ENCODE measurements around the gene SLC2A13. TPM values are rescaled to one million over a fixed set of nuclear protein-coding genes. Genes with fewer than 3 reads are reported as not detected.
A peak's percentile ranks its signal among the peaks of the same experiment; 100 is the strongest.

Gene SLC2A13
- total and polyA plus RNA-seq, 4 donors = 21.1 to 85.5 (median 28.6) TPM

DNA sequence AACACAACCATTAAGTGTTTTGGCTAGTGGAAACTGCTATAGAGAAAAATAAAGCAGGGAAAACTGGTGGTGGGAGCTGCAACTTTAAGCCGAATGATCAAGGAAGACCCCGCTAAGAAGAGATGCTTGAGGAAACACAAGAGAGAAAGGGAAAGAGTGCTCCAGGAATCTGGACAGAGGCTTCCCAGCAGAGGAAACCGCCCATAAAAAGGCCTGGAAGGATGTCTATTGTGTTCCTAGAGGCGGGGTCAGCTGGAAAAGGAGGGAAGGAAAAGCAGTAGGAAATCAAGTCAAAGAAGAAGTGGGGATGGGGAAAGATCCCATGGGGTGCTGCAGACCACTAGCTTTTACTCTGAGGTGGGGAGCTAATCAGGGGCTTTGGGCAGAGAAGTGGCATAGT is 12.4 kb downstream of the SLC2A13 start:
- Histone ChIP-seq H3K27ac (ENCODE audit: low read depth, low read length) (no peak overlapping the region), H3K4me3 (ENCODE audit: low read depth, low read length) (no peak overlapping the region), H3K27me3 (ENCODE audit: control insufficient read depth, insufficient read depth, low read length) (no peaks in the 10 kb centered on the region), H3K36me3 (ENCODE audit: control insufficient read depth, insufficient read depth, low read length) (no peaks in the 10 kb centered on the region), H3K4me1 (ENCODE audit: control insufficient read depth, insufficient read depth, low read length) (no peaks in the 10 kb centered on the region), H3K9me3 (ENCODE audit: control insufficient read depth, insufficient read depth, low read length) (no peaks in the 10 kb centered on the region)
- no peak for DNase-seq (ENCODE audit: low read depth in 4 of 6, low spot score in 6 of 6)
- WGBS (ENCODE audit: insufficient coverage) = 93% methylated on average over 4 of the region's 4 CpGs

DNA sequence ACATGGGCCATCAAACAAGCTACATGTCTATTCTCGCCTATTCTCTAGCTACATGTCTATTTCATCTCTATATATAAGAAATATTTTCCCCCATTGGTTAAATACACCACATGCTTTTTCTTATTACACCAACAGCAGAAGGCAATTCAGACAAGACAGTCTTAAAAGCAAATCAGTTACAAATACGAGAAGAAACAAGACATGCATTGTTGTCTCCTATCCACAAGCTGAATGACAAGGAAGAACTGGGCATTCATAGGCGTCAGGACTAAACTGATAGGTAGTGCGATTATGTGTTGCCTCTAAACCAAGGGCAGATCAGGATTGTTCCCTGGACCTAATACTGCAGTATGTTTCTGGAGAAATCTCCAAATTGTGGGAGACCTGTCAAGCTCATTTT is 19.4 kb downstream of the SLC2A13 start:
- Histone ChIP-seq H3K27me3 (ENCODE audit: control insufficient read depth, insufficient read depth, low read length) (no peaks in the 10 kb centered on the region), H3K36me3 (ENCODE audit: control insufficient read depth, insufficient read depth, low read length) (peaks cover 4% of the 10 kb centered on the region), H3K4me1 (ENCODE audit: control insufficient read depth, insufficient read depth, low read length) (no peaks in the 10 kb centered on the region), H3K27ac (ENCODE audit: low read depth, low read length) (no peak overlapping the region), H3K9me3 (ENCODE audit: control insufficient read depth, insufficient read depth, low read length) (no peaks in the 10 kb centered on the region), H3K4me3 (ENCODE audit: low read depth, low read length) (no peak overlapping the region)
- DNase-seq (ENCODE audit: low read depth in 4 of 6, low spot score in 6 of 6) = peak in 1 of 6 donors; percentile 3
- WGBS (ENCODE audit: insufficient coverage) = 72% methylated on average over 3 of the region's 4 CpGs

DNA sequence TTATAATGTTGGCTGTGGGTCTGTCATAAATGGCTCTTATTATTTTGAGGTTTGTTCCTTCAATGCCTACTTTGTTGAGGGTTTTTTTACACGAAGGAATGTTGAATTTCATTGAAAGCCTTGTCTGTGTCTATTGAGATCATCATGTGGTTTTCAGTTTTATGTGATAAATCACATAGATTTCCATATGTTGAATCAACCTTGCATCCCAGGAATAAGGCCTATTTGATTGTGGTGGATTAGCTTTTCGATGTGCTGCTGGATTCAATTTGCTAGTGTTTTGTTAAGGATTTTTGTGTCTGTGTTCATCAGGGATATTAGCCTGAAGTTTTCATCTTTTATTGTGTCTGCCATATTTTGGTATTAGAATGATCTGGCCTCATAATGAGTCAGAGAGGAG is 27.6 kb downstream of the SLC2A13 start:
- DNase-seq (ENCODE audit: low read depth in 4 of 6, low spot score in 6 of 6) = no peak
- WGBS (ENCODE audit: insufficient coverage) = no CpG with 5 or more reads among the region's 2 CpGs
- H3K4me3 ChIP-seq (ENCODE audit: low read depth, low read length) = no peak overlapping the region
- H3K27ac ChIP-seq (ENCODE audit: low read depth, low read length) = no peak overlapping the region
- H3K9me3 ChIP-seq (ENCODE audit: control insufficient read depth, insufficient read depth, low read length) = peaks cover 7% of the 10 kb centered on the region
- H3K36me3 ChIP-seq (ENCODE audit: control insufficient read depth, insufficient read depth, low read length) = peaks cover 4% of the 10 kb centered on the region
- H3K27me3 ChIP-seq (ENCODE audit: control insufficient read depth, insufficient read depth, low read length) = no peaks in the 10 kb centered on the region
- H3K4me1 ChIP-seq (ENCODE audit: control insufficient read depth, insufficient read depth, low read length) = no peaks in the 10 kb centered on the region

DNA sequence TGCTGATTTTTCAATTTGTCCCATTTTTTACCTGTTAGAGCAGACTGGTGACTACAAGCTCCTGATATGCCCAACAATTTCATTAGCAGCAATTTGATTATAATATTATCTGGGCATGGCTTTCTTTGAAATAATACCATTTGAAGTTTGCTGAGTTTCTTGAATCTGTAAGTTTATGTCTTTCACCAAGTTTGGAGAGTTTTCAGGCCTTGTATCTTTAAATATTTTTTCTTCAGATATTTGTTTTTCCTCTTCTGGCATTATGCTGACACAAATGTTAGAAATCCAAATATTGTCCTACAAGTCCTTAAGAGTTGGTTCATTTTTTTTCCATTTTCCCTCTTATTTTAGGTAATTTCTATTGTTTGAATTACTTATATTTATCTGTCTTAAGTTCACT is 30.4 kb downstream of the SLC2A13 start:
- Histone ChIP-seq H3K4me1 (ENCODE audit: control insufficient read depth, insufficient read depth, low read length) (no peaks in the 10 kb centered on the region), H3K9me3 (ENCODE audit: control insufficient read depth, insufficient read depth, low read length) (peaks cover 7% of the 10 kb centered on the region), H3K4me3 (ENCODE audit: low read depth, low read length) (no peak overlapping the region), H3K27ac (ENCODE audit: low read depth, low read length) (no peak overlapping the region), H3K36me3 (ENCODE audit: control insufficient read depth, insufficient read depth, low read length) (no peaks in the 10 kb centered on the region), H3K27me3 (ENCODE audit: control insufficient read depth, insufficient read depth, low read length) (no peaks in the 10 kb centered on the region)
- DNase-seq (ENCODE audit: low read depth in 4 of 6, low spot score in 6 of 6) = no peak

DNA sequence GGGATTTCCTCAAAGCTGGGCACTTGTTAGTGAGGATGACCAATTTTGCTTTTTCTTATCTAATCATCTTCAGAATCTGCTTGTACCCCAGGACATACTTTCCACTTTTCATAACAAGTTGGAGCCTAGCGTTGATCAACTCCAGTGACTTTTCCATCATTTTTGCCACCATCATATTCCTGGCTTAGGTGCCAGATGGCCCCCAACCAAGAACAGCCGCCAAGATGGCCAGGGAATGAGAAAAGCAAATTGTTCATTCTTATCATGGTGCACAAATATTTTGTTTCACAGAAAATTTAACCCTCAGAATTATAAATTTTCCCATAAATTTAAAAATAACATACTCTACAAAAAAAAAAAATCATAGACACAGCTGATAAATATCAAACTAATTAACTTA is 37.5 kb downstream of the SLC2A13 start:
- Histone ChIP-seq H3K36me3 (ENCODE audit: control insufficient read depth, insufficient read depth, low read length) (no peaks in the 10 kb centered on the region), H3K4me3 (ENCODE audit: low read depth, low read length) (no peak overlapping the region), H3K27ac (ENCODE audit: low read depth, low read length) (no peak overlapping the region), H3K4me1 (ENCODE audit: control insufficient read depth, insufficient read depth, low read length) (no peaks in the 10 kb centered on the region), H3K9me3 (ENCODE audit: control insufficient read depth, insufficient read depth, low read length) (no peaks in the 10 kb centered on the region), H3K27me3 (ENCODE audit: control insufficient read depth, insufficient read depth, low read length) (no peaks in the 10 kb centered on the region)
- DNase-seq (ENCODE audit: low read depth in 4 of 6, low spot score in 6 of 6) = no peak
- WGBS (ENCODE audit: insufficient coverage) = 100% methylated on average over 1 of the region's 2 CpGs

DNA sequence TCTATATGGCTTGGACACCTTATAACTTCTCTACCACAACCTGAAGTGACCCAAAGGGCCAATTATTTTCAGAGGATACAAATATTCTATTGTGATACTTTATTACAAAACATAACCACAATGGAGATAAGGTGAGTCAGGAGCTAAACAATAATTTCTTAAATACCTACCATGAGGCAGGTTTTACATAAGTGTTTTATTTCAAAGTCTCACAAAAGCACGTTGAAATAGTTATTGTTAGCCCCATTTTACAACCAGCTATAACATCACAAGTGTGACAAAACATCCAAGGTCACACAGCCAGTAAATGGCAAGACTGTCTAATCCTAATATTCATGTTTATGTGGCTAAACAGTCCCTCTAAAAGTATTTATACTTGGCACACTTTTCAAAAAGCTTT is 40.2 kb downstream of the SLC2A13 start:
- H3K4me1 ChIP-seq (ENCODE audit: control insufficient read depth, insufficient read depth, low read length) = no peaks in the 10 kb centered on the region
- no CpG with 5 or more reads among the region's 1 CpG for WGBS (ENCODE audit: insufficient coverage)

DNA sequence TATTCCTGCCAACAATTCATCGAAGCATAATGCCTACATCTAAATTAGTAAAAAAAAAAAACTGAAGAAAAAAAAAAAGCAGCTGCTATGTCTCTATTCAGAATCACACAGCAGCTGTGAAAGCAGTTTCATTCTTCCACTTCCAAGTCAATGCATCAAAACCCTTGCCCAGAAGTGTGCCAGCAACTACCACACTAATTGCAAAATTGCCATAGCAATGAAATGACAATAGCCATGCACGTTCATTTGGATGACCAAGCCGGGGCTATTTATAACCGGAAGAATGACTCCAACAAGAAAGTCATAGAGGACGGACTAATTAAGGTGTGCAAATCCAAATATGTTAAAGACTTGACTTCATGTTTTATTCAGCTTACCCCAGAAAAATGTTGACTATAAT is 42.5 kb downstream of the SLC2A13 start:
- H3K4me1 ChIP-seq (ENCODE audit: control insufficient read depth, insufficient read depth, low read length) = peaks cover 3% of the 10 kb centered on the region
- no peaks in the 10 kb centered on the region for H3K36me3 ChIP-seq (ENCODE audit: control insufficient read depth, insufficient read depth, low read length)
- H3K27me3 ChIP-seq (ENCODE audit: control insufficient read depth, insufficient read depth, low read length) = no peaks in the 10 kb centered on the region
- H3K9me3 ChIP-seq (ENCODE audit: control insufficient read depth, insufficient read depth, low read length) = no peaks in the 10 kb centered on the region
- no CpG with 5 or more reads among the region's 5 CpGs for WGBS (ENCODE audit: insufficient coverage)
- peak in 2 of 6 donors; percentile 63 to 80 for DNase-seq (ENCODE audit: low read depth in 4 of 6, low spot score in 6 of 6)
- H3K4me3 ChIP-seq (ENCODE audit: low read depth, low read length) = no peak overlapping the region
- H3K27ac ChIP-seq (ENCODE audit: low read depth, low read length) = no peak overlapping the region

More for the DNA sequence above, 40.2 kb downstream of the SLC2A13 start:
- DNase-seq (ENCODE audit: low read depth in 4 of 6, low spot score in 6 of 6) = no peak
- H3K4me3 ChIP-seq (ENCODE audit: low read depth, low read length) = no peak overlapping the region
- no peaks in the 10 kb centered on the region for H3K27me3 ChIP-seq (ENCODE audit: control insufficient read depth, insufficient read depth, low read length)
- H3K27ac ChIP-seq (ENCODE audit: low read depth, low read length) = no peak overlapping the region
- H3K36me3 ChIP-seq (ENCODE audit: control insufficient read depth, insufficient read depth, low read length) = no peaks in the 10 kb centered on the region
- H3K9me3 ChIP-seq (ENCODE audit: control insufficient read depth, insufficient read depth, low read length) = no peaks in the 10 kb centered on the region

DNA sequence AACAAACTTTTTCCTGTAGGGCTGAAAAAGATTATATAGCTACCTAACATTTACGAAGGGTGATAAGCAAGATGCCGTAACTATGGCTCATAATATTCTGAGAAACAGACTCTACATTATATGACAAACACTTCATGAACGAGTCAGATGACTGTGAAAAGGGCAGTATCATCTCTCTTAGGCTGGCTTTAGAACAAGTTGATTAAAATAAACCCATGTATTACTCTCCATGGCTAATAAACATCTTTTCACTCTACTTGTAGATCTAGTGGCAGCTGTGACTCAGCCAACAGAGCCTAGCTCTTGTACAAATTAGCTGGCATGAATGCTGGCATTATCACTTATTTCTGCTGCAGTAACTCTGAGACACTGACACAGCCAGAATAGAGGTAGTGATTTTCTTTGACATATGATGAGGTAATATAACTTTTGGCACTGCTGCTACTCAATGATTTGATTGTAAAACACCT is 47.1 kb downstream of the SLC2A13 start:
- Histone ChIP-seq H3K36me3 (ENCODE audit: control insufficient read depth, insufficient read depth, low read length) (no peaks in the 10 kb centered on the region), H3K27ac (ENCODE audit: low read depth, low read length) (no peak overlapping the region), H3K9me3 (ENCODE audit: control insufficient read depth, insufficient read depth, low read length) (no peaks in the 10 kb centered on the region), H3K27me3 (ENCODE audit: control insufficient read depth, insufficient read depth, low read length) (no peaks in the 10 kb centered on the region), H3K4me1 (ENCODE audit: control insufficient read depth, insufficient read depth, low read length) (peaks cover 3% of the 10 kb centered on the region), H3K4me3 (ENCODE audit: low read depth, low read length) (no peak overlapping the region)
- peak in 3 of 6 donors; percentile 14 to 60 (median 53) for DNase-seq (ENCODE audit: low read depth in 4 of 6, low spot score in 6 of 6)
- WGBS (ENCODE audit: insufficient coverage) = no CpG with 5 or more reads among the region's 3 CpGs

DNA sequence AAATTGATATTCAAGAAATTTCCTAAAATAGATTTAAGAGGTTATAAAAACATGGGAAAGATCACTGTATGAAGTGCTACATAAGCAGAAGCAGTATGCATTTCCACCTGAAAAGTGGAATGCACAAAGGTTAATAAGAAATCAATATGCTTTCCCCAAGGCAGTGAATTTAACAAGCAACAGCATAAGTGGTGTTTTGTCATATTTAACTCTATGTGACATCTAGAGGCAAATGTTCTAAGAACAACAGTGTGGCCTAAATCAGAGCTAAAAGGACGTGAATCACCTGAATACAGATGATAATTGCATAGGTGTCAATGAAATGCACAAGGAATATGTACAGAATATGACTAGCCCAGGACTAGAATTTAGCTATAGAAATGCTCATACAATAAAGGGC is 49.5 kb downstream of the SLC2A13 start:
- Histone ChIP-seq H3K9me3 (ENCODE audit: control insufficient read depth, insufficient read depth, low read length) (no peaks in the 10 kb centered on the region), H3K27ac (ENCODE audit: low read depth, low read length) (no peak overlapping the region), H3K4me3 (ENCODE audit: low read depth, low read length) (no peak overlapping the region), H3K27me3 (ENCODE audit: control insufficient read depth, insufficient read depth, low read length) (no peaks in the 10 kb centered on the region), H3K36me3 (ENCODE audit: control insufficient read depth, insufficient read depth, low read length) (no peaks in the 10 kb centered on the region), H3K4me1 (ENCODE audit: control insufficient read depth, insufficient read depth, low read length) (peaks cover 3% of the 10 kb centered on the region)
- WGBS (ENCODE audit: insufficient coverage) = no CpG with 5 or more reads among the region's 1 CpG
- peak in 1 of 6 donors; percentile 12 for DNase-seq (ENCODE audit: low read depth in 4 of 6, low spot score in 6 of 6)

DNA sequence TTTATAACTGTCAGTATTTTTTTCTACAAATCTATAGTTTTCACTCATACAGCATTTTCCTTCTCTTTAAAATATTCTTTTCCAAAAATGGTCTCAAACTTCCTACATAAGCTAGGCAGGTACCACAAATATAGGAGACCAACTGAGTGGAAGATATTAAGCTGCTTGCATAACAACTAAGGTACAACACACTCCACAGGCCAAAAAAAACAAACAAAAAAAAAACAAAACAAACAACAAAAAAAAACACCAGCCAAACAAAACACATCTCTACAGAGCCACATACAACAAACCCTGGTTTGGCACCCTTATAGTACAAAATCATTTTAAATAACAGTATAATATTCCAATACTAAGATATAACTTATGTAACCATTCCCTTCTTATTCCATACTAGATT is 50.1 kb downstream of the SLC2A13 start:
- Histone ChIP-seq H3K4me3 (ENCODE audit: low read depth, low read length) (no peak overlapping the region), H3K9me3 (ENCODE audit: control insufficient read depth, insufficient read depth, low read length) (no peaks in the 10 kb centered on the region), H3K27me3 (ENCODE audit: control insufficient read depth, insufficient read depth, low read length) (no peaks in the 10 kb centered on the region), H3K36me3 (ENCODE audit: control insufficient read depth, insufficient read depth, low read length) (no peaks in the 10 kb centered on the region), H3K27ac (ENCODE audit: low read depth, low read length) (no peak overlapping the region), H3K4me1 (ENCODE audit: control insufficient read depth, insufficient read depth, low read length) (peaks cover 3% of the 10 kb centered on the region)
- DNase-seq (ENCODE audit: low read depth in 4 of 6, low spot score in 6 of 6) = no peak
